Mesodermal cell (in vitro differentiated cells): ENCODE measurements around the gene NAV3.
A peak's percentile ranks its signal among the peaks of the same experiment; 100 is the strongest.

Experiments
- H3K27ac ChIP-seq: 2 replicates; pipeline ENCODE4 v1.7.0; 2013; ENCODE audit warnings: mild to moderate bottlenecking, low read depth, low read length, moderate library complexity; ENCODE audit not compliant: severe bottlenecking
- H3K36me3 ChIP-seq: 2 replicates; pipeline ENCODE4 v1.7.1; 2013; ENCODE audit warnings: mild to moderate bottlenecking, low read length, moderate library complexity; ENCODE audit not compliant: control insufficient read depth, insufficient read depth
- H3K4me1 ChIP-seq: one replicate; pipeline ENCODE4 v1.7.1; 2013; ENCODE audit warnings: mild to moderate bottlenecking, low read length; ENCODE audit not compliant: insufficient read depth, control insufficient read depth, poor library complexity, severe bottlenecking
- H3K4me3 ChIP-seq: 2 replicates; pipeline ENCODE4 v1.7.0; 2013; ENCODE audit warnings: low read length, control low read depth, mild to moderate bottlenecking; ENCODE audit not compliant: insufficient read depth, poor library complexity, severe bottlenecking; ENCODE audit errors: extremely low read depth
- H3K9me3 ChIP-seq: 2 replicates; pipeline ENCODE4 v1.7.1; 2013; ENCODE audit warnings: mild to moderate bottlenecking, low read length, moderate library complexity; ENCODE audit not compliant: control insufficient read depth
- WGBS, 2 experiments: methylation state at CpG; one replicate each; pipeline ENCODE4 v1.1.5; 2013; ENCODE audit warnings: missing lambda C conversion rate in 2 of 2; ENCODE audit not compliant: insufficient coverage in 2 of 2; 5-methylcytosine and 5-hydroxymethylcytosine counted together

Gene NAV3

DNA sequence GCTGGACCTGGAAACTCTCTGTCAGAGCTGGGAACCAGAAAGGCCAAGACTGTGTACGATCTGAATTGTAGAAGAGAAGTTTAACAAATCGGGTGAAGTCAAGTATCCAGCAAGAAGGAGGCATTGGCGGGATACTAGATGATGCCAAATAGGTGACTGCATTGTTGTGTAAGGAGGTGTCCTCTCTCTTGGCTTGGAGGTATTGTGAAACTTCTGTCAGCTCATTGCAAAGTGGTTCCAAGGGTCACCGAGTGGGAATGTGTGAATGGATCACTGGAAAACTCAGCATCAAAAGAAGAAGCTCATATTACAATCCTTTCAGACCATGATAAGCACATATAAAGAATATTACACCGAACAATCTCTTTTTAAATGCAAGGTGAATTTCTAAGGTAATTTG lies 11.7 kb downstream of the NAV3 start:
- Histone ChIP-seq H3K4me3 (no peak overlapping the region), H3K36me3 (no peaks in the 10 kb centered on the region), H3K9me3 (no peaks in the 10 kb centered on the region), H3K27ac (no peak overlapping the region), H3K4me1 (peaks cover 16% of the 10 kb centered on the region)
- 81 to 97% methylated on average over 3 of the region's 5 CpGs for WGBS, 2 experiments

- no peak overlapping the region for H3K27ac ChIP-seq
- H3K4me1 ChIP-seq = peaks cover 34% of the 10 kb centered on the region
- no peaks in the 10 kb centered on the region for H3K36me3 ChIP-seq
- no peak overlapping the region for H3K4me3 ChIP-seq
- 100% methylated on average over 1 of the region's 4 CpGs; no CpG with 5 or more reads in 1 of the 2 experiments for WGBS, 2 experiments
- H3K9me3 ChIP-seq = no peaks in the 10 kb centered on the region
Measured at GRCh38 chr12:77845831-77846230, 15.1 kb downstream of the NAV3 start.

GRCh38 chr12:77847060-77847541 lies 16.4 kb downstream of the NAV3 start:
- Histone ChIP-seq H3K36me3 (no peaks in the 10 kb centered on the region), H3K4me1 (peaks cover 34% of the 10 kb centered on the region), H3K9me3 (no peaks in the 10 kb centered on the region), H3K4me3 (no peak overlapping the region), H3K27ac (peak overlapping the region; percentile 26)
- WGBS, 2 experiments = 50% methylated on average over 1 of the region's 2 CpGs; no CpG with 5 or more reads in 1 of the 2 experiments

DNA sequence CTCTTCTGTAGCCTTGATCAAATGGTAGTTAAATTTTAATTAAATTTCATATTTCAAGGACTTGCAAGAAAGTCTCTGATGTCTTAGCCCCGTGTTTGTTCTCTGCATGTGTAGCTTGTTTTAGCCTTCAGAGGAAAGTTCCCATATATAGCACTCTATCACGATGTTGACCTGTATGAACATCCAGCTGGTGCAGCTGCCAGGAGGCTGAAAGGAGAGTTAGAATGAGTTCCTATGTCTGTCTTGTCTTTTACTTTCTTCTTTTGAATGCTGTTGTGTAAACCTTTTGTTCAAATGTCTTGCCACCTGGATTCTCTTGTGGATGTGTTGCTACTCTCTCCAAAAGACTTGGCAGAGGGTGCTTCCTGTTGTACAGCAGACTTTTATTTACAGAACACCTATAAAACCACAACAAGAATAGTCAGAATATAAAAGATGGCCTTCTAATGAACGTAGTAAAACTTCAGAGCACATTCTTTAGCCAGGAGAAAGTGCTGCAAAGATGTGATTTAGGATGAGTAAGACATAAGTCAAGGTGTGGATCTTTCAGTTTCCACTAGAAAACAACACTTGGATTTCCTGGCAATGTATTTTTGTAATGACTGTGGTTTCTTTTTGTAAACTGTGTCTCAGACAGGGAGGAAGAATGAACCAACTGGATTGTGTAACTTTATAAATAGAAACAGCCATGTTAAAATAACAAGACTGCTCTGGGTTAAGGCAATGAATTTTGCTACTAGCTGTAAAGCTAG lies 17.2 kb downstream of the NAV3 start:
- WGBS, 2 experiments = 83% methylated on average over 1 of the region's 3 CpGs; no CpG with 5 or more reads in 1 of the 2 experiments
- H3K4me1 ChIP-seq = peaks cover 34% of the 10 kb centered on the region
- H3K4me3 ChIP-seq = no peak overlapping the region
- no peaks in the 10 kb centered on the region for H3K36me3 ChIP-seq
- peak overlapping the region; percentile 52 for H3K27ac ChIP-seq
- no peaks in the 10 kb centered on the region for H3K9me3 ChIP-seq

GRCh38 chr12:77850129-77850528 lies 19.4 kb downstream of the NAV3 start:
- peaks cover 34% of the 10 kb centered on the region for H3K4me1 ChIP-seq
- no peaks in the 10 kb centered on the region for H3K9me3 ChIP-seq
- no peaks in the 10 kb centered on the region for H3K36me3 ChIP-seq
- no CpG with 5 or more reads among the region's 2 CpGs for WGBS, 2 experiments
- no peak overlapping the region for H3K27ac ChIP-seq
- H3K4me3 ChIP-seq = no peak overlapping the region

DNA sequence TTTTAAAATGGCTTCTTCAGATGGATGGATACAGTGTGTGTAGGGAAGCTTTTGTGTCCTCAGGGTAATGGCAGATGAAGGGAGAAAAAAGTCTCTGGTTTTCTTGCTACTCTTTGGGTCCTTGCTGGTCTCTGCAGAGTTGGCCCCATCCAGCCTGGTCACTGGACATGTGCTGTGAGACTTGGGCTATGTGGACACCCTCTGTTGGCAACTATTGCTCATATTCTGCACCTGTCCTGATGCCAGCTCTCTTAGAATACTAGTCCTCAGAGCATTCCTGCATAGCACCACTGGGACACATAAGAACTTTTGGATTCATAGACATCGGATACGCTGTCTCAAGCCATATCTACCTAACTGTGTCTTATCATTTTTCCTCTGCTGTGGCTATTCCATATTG lies 20.0 kb downstream of the NAV3 start:
- no peaks in the 10 kb centered on the region for H3K36me3 ChIP-seq
- no peak overlapping the region for H3K4me3 ChIP-seq
- no peaks in the 10 kb centered on the region for H3K9me3 ChIP-seq
- WGBS, 2 experiments = 93 to 96% methylated on average over 2 of the region's 2 CpGs
- no peak overlapping the region for H3K27ac ChIP-seq
- H3K4me1 ChIP-seq = peaks cover 31% of the 10 kb centered on the region

- whole genome bisulfite sequencing, 2 experiments = 76 to 86% methylated on average over 2 to 4 of the region's 5 CpGs
- Histone ChIP-seq H3K9me3 (no peaks in the 10 kb centered on the region), H3K4me3 (no peak overlapping the region), H3K27ac (no peak overlapping the region), H3K36me3 (no peaks in the 10 kb centered on the region), H3K4me1 (no peaks in the 10 kb centered on the region)
Measured at GRCh38 chr12:77855548-77855947, 24.9 kb downstream of the NAV3 start.

DNA sequence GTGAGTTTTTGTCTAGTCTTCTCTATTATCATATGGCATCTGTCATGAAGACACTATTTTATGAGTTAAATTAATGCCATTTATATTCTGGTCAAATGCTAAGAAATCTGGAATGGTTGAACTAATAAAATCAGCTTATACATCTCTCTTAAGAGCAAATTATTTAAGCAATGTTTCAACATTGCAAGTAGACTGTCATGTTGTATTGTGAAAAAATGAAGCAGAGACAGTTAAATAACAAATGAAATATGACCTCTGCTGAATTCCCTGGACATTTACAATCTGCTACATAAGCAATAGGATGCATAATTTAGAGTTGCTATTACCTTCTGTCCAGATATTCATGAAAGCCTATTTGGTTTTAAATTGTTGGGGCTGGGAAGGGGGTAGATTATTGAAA lies 30.6 kb downstream of the NAV3 start:
- no peak overlapping the region for H3K27ac ChIP-seq
- H3K4me3 ChIP-seq = no peak overlapping the region
- peaks cover 6% of the 10 kb centered on the region for H3K4me1 ChIP-seq
- H3K9me3 ChIP-seq = no peaks in the 10 kb centered on the region
- H3K36me3 ChIP-seq = no peaks in the 10 kb centered on the region

DNA sequence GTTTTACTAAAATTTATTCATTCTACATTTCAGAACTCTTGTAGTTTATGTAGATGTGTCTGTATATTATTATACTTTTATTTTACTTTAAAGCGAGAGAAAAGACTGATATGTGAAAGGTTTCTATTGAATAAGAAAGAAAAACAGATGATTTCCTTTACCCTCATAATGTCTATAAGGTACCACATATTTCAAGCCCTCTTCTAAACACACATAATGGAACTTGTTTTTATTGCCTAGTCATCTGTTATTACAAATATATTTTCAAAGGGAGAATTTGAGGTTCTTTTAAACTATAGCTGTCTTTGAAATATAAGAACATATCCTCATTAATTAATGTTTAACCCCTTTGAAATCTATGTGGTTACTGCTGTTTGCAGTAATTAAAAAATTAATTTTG lies 34.5 kb downstream of the NAV3 start:
- Histone ChIP-seq H3K4me1 (peaks cover 6% of the 10 kb centered on the region), H3K4me3 (no peak overlapping the region), H3K27ac (no peak overlapping the region), H3K9me3 (no peaks in the 10 kb centered on the region), H3K36me3 (no peaks in the 10 kb centered on the region)
- no CpG with 5 or more reads among the region's 1 CpG for WGBS, 2 experiments

DNA sequence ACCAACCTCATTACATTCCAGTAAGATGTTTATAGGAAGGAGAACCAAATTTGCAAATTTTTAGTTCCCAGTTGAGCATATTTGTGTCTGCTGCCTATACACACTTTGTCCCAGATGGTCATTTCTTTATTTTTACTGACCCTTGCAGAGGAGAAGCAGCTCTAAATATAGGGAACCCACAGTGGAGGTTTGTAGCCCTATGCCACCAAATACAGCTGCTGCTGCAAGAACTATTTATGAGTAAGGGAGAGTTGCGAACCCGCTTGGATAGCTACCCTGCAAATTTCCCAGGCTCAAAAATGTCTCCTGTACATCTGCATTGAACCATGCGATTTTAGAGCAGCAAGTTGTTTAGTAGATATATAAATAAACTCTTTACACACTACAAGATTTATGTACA lies 48.2 kb downstream of the NAV3 start:
- Histone ChIP-seq H3K36me3 (no peaks in the 10 kb centered on the region), H3K27ac (no peak overlapping the region), H3K4me3 (no peak overlapping the region), H3K4me1 (no peaks in the 10 kb centered on the region), H3K9me3 (no peaks in the 10 kb centered on the region)
- 90 to 100% methylated on average over 1 to 2 of the region's 3 CpGs for WGBS, 2 experiments

GRCh38 chr12:77882709-77883108 lies 52.0 kb downstream of the NAV3 start:
- Histone ChIP-seq H3K36me3 (no peaks in the 10 kb centered on the region), H3K4me3 (no peak overlapping the region), H3K27ac (no peak overlapping the region), H3K4me1 (no peaks in the 10 kb centered on the region), H3K9me3 (no peaks in the 10 kb centered on the region)
